Osteoblast (primary cell): ENCODE data around the gene TNS4. TPM values are rescaled to one million over a fixed set of nuclear protein-coding genes. Genes with fewer than 3 reads are reported as not detected.

ENCODE experiments used
- DNase-seq: peaks from one replicate; pipeline ENCODE4 v3.0.0; 2011; ENCODE audit warnings: low spot score, mixed read lengths; ENCODE audit not compliant: insufficient read length; ENCODE audit errors: missing footprints
- H2AFZ ChIP-seq: 2 replicates; pipeline ENCODE4 v1.6.0; 2011; ENCODE audit warnings: mild to moderate bottlenecking, low read length
- H3K27ac ChIP-seq: 2 replicates; pipeline ENCODE4 v1.5.1; 2011; ENCODE audit warnings: mild to moderate bottlenecking, low read depth, low read length, moderate library complexity
- H3K27me3 ChIP-seq: 2 replicates; pipeline ENCODE4 v1.6.0; 2012; ENCODE audit warnings: mild to moderate bottlenecking, control low read depth, inconsistent platforms, low read length, moderate library complexity; ENCODE audit not compliant: insufficient read depth
- H3K36me3 ChIP-seq: 2 replicates; pipeline ENCODE4 v1.5.1; 2011; ENCODE audit warnings: mild to moderate bottlenecking, low read length, control low read depth, moderate library complexity; ENCODE audit not compliant: insufficient read depth
- H3K4me1 ChIP-seq: 2 replicates; pipeline ENCODE4 v1.5.1; 2011; ENCODE audit warnings: mild to moderate bottlenecking, low read length, control low read depth, moderate library complexity; ENCODE audit not compliant: insufficient read depth
- H3K4me2 ChIP-seq: 2 replicates; pipeline ENCODE4 v1.6.0; 2011; ENCODE audit warnings: mild to moderate bottlenecking, low read length; ENCODE audit not compliant: insufficient read depth
- H3K4me3 ChIP-seq: fragments of 200-600 bp; sonication (generic); 3 replicates; pipeline ENCODE4 v1.5.1; 2012; ENCODE audit warnings: mild to moderate bottlenecking, low read length, inconsistent platforms; ENCODE audit not compliant: insufficient read depth
- H3K79me2 ChIP-seq: 2 replicates; pipeline ENCODE4 v1.6.0; 2012; ENCODE audit warnings: mild to moderate bottlenecking, low read length, control low read depth, inconsistent platforms; ENCODE audit not compliant: insufficient read depth
- H3K9me3 ChIP-seq: 2 replicates; pipeline ENCODE4 v1.5.1; 2011; ENCODE audit warnings: low read depth, low read length, control low read depth
- H4K20me1 ChIP-seq: 2 replicates; pipeline ENCODE4 v1.6.0; 2012; ENCODE audit warnings: mild to moderate bottlenecking, low read length, control low read depth; ENCODE audit not compliant: insufficient read depth
- total RNA-seq: library from RNA; depleted of rRNA; stranded (reverse); fragments of >200 nt; gene quantifications from 2 replicates; pipeline ENCODE4 v1.2.3, GENCODE V29; 2012
- TF ChIP-seq, protein P1 (sequence below): IDR thresholded peaks from 2 replicates; pipeline ENCODE4 v1.5.1; 2011; ENCODE audit warnings: mild to moderate bottlenecking, low read depth, low read length, moderate library complexity; ENCODE audit errors: extremely low read depth

Gene TNS4
- total RNA-seq, 1 donor, result under 0.01 TPM

DNA sequence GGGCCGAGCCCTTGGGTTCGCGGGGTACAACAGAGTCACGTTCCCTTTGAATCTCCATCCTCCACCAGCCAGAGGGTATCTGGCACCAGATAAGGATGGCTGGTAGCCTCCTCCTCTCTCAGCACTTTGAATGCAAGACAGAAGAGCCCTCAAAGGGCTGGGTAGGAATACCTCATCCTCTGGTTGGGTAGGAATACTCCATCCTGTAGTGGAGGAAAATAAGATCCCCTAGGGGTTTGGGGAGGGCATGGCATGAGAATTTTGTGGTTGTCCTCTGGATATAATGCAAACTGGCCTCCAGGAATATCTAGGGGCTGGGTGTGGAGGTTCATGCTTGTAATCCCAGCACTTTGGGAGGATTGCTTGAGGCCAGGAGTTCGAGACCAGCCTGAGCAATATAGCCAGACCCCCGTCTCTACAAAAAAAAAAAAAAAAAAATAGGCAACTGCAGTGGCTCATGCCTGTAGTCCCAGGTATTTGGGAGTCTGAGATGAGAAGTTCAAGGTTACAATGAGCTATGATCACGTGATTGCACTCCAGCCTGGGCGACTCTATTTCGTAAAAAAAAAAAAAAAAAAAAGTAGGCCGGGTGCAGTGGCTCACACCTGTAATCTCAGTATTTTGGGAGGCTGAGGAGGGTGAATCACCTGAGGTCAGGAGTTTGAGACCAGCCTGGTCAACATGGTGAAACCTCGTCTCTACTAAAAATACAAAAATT is 55.5 kb downstream of the TNS4 start:
- no peaks in the 10 kb centered on the region for H3K27me3 ChIP-seq
- no peaks in the 10 kb centered on the region for H3K9me3 ChIP-seq
- H3K79me2 ChIP-seq, result peaks cover 77% of the 10 kb centered on the region
- H3K36me3 ChIP-seq, result peaks cover 62% of the 10 kb centered on the region
- peak overlapping the region; percentile 92 for H3K4me3 ChIP-seq
- peaks cover 59% of the 10 kb centered on the region for H3K4me1 ChIP-seq
- H3K4me2 ChIP-seq, result peak overlapping the region; percentile 74
- TF ChIP-seq, protein P1, sequence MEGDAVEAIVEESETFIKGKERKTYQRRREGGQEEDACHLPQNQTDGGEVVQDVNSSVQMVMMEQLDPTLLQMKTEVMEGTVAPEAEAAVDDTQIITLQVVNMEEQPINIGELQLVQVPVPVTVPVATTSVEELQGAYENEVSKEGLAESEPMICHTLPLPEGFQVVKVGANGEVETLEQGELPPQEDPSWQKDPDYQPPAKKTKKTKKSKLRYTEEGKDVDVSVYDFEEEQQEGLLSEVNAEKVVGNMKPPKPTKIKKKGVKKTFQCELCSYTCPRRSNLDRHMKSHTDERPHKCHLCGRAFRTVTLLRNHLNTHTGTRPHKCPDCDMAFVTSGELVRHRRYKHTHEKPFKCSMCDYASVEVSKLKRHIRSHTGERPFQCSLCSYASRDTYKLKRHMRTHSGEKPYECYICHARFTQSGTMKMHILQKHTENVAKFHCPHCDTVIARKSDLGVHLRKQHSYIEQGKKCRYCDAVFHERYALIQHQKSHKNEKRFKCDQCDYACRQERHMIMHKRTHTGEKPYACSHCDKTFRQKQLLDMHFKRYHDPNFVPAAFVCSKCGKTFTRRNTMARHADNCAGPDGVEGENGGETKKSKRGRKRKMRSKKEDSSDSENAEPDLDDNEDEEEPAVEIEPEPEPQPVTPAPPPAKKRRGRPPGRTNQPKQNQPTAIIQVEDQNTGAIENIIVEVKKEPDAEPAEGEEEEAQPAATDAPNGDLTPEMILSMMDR, result no peak
- peaks cover 66% of the 10 kb centered on the region for H4K20me1 ChIP-seq
- H2AFZ ChIP-seq, result no peak overlapping the region
- peak overlapping the region; percentile 75 for H3K27ac ChIP-seq
- peak; percentile 93 for DNase-seq

DNA sequence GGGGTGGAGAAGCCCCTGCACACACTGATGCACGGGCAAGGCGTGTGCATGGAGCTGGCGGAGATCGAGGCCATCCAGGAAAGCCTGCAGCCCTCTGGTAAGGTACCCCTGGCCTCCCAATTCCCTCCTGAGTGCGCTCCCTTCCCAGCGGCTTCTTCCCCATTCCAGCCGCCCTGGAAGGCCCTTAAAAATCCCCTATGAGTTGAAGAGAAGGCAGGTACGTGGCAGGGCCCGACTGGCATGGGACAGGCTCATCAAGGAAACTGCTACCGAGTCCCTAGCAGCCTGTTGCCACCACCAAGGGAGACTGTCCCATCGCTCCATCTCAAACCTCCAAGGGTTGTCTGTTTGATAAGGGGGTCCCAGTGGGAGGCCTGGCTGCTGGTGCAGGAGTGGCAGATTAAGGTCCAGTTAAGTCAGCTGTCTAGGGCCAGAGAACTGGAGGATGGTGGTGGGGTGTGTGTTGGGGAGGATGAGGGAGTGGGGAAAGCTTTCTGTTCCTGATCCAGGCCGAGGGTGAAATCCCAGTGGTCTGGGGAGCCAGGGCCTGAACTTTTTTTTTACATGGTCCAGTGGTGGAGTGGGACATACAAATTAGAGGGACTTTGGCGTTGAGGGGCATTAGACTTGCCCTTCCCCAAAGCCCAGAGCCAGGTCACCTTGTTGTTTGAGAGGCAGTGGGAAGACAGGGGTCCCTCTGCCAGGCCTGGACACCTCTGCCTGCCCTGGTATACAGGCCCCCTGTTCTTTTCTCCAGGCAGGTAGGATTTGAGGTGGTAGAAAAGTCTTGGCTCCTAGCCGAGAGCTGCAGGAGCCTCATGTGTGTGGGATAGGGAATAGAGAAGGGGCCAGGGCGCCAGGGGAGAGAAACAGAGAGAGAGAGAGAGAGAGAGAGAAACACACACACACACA is 57.2 kb downstream of the TNS4 start:
- no peaks in the 10 kb centered on the region for H3K9me3 ChIP-seq
- H2AFZ ChIP-seq, result no peak overlapping the region
- H3K36me3 ChIP-seq, result peaks cover 50% of the 10 kb centered on the region
- TF ChIP-seq, protein P1, result no peak
- peak overlapping the region; percentile 74 for H3K4me2 ChIP-seq
- H3K4me1 ChIP-seq, result peaks cover 45% of the 10 kb centered on the region
- DNase-seq, result peak; percentile 60
- H4K20me1 ChIP-seq, result peaks cover 53% of the 10 kb centered on the region
- H3K27me3 ChIP-seq, result no peaks in the 10 kb centered on the region
- H3K79me2 ChIP-seq, result peaks cover 62% of the 10 kb centered on the region
- peak overlapping the region; percentile 92 for H3K4me3 ChIP-seq
- H3K27ac ChIP-seq, result peak overlapping the region; percentile 75

DNA sequence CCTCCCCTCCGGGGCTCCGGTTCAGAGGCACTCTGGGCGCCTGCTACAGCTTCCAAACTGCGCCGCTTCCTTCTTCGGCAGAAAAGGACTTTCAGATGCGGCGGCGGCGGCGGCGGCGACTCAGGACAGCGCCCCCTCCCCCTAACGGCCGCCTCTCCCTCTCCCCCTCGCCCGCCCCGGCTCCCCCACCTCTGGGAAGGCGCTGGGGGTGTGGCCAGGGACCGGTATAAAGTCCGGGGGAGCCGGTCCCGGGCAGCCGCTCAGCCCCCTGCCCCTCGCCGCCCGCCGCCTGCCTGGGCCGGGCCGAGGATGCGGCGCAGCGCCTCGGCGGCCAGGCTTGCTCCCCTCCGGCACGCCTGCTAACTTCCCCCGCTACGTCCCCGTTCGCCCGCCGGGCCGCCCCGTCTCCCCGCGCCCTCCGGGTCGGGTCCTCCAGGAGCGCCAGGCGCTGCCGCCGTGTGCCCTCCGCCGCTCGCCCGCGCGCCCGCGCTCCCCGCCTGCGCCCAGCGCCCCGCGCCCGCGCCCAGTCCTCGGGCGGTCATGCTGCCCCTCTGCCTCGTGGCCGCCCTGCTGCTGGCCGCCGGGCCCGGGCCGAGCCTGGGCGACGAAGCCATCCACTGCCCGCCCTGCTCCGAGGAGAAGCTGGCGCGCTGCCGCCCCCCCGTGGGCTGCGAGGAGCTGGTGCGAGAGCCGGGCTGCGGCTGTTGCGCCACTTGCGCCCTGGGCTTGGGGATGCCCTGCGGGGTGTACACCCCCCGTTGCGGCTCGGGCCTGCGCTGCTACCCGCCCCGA is 58.0 kb downstream of the TNS4 start, which contains the start of gene IGFBP4:
IGFBP4 (plus strand) TSS at position 255 of the 792 bp plus-strand sequence; CDS start at position 541, 286 bp downstream.
- TF ChIP-seq, protein P1, result peak; percentile 20
- Histone ChIP-seq H3K9me3 (no peaks in the 10 kb centered on the region), H3K36me3 (peaks cover 44% of the 10 kb centered on the region), H3K27ac (peak within 1 kb of the TSS; percentile 83), H3K79me2 (peaks cover 54% of the 10 kb centered on the region), H3K4me1 (peaks cover 36% of the 10 kb centered on the region), H3K27me3 (no peaks in the 10 kb centered on the region), H4K20me1 (peaks cover 45% of the 10 kb centered on the region), H2AFZ (peak within 1 kb of the TSS; percentile 80), H3K4me2 (peak within 1 kb of the TSS; percentile 81), H3K4me3 (peak within 1 kb of the TSS; percentile 92)
- DNase-seq, result peak; percentile 95
